ENCODE results near the gene DPYD.

The DPYD gene

GRCh38 chr1:97433094-97433823, 487.6 kb downstream of the DPYD start:
- no peak for DNase-seq (ENCODE audit: low spot score)

- DNase-seq (ENCODE audit: low spot score): no peak
These were observed 493.5 kb downstream of the DPYD start for GRCh38 chr1:97427371-97427770.

- peak; percentile 73 for DNase-seq (ENCODE audit: low spot score)
These were observed 496.6 kb downstream of the DPYD start for GRCh38 chr1:97424209-97424608.

DNA sequence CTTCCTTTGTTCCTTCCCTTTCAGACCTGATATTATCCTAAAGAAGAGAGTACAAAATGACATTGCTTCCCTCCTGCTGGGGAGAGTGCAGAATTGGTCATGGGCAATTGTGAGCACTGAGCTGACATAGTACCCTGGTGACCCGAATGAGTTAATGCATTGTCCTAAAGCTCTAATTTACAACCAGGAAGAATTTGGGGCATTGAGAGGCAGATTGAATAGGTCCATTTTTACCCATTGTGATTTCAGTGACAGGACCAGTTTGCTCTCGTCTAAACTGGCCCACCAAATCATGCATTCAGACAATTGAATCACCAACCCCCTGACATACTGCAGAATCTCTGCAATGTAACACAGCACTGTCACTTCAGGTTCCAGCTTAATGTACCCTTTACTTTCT, 497.4 kb downstream of the DPYD start:
- DNase-seq (ENCODE audit: low spot score): peak; percentile 87

- DNase-seq (ENCODE audit: low spot score): no peak
These were observed 503.2 kb downstream of the DPYD start for GRCh38 chr1:97417661-97418060.

GRCh38 chr1:97414682-97415312, 506.0 kb downstream of the DPYD start:
- no peak for DNase-seq (ENCODE audit: low spot score)

- DNase-seq (ENCODE audit: low spot score): peak; percentile 22
These were observed 508.1 kb downstream of the DPYD start for GRCh38 chr1:97412737-97413136.

DNA sequence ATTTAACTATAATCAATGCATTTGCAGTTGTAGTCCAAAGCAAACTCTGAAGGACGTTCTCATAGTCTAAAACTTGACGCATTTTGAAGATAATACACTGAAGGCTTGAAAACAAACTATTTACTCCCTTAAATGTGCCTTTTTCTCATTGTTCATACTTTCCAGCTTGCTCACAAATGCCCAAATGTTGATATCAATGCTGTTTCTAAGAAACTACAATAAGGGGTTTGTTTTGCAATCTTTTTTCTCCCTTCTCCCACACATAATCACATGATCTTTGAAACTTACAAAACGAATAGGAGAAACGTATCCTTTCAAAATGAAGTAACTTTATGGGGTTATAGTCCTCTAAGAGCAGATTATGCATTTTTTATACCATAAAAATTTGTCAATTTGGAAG, 508.7 kb downstream of the DPYD start:
- peak; percentile 85 for DNase-seq (ENCODE audit: low spot score)

DNA sequence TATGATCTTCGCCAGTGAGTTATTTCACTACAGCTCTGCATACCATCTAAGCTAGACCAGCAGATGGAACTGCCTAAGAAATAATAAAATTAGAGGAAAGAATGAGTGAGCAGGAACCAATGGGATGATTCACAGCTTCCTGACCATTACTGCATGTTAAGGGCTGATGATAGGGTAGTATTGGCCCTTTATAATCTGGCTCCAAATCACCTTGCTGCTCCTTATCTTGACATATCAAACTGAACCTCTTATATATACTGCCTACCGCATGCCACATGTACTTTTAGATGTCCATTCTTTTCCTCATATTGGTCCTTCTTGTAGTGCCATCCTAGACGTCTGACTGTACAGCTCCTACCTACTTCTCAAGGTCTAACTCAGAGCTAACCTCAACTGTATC, 524.4 kb downstream of the DPYD start:
- no peak for DNase-seq (ENCODE audit: low spot score)

DNA sequence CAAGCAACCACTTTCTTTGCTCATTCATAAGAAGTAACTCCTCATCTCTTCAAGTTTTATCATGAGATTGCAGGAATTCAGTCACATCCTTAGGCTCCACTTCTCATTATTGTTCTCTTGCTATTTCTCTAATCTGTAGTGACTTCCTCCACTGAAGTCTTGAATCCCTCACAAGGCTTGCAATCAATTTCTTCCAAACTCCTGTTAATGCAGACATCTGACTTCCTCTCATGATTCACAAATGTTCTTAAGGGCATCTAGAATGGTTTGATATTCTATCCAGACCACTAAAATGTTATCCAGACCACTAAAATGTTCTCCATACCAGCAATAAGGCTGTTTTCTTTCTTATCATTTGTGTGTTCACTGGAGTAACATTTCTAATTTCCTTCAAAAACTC, 528.1 kb downstream of the DPYD start:
- DNase-seq (ENCODE audit: low spot score): no peak

DNA sequence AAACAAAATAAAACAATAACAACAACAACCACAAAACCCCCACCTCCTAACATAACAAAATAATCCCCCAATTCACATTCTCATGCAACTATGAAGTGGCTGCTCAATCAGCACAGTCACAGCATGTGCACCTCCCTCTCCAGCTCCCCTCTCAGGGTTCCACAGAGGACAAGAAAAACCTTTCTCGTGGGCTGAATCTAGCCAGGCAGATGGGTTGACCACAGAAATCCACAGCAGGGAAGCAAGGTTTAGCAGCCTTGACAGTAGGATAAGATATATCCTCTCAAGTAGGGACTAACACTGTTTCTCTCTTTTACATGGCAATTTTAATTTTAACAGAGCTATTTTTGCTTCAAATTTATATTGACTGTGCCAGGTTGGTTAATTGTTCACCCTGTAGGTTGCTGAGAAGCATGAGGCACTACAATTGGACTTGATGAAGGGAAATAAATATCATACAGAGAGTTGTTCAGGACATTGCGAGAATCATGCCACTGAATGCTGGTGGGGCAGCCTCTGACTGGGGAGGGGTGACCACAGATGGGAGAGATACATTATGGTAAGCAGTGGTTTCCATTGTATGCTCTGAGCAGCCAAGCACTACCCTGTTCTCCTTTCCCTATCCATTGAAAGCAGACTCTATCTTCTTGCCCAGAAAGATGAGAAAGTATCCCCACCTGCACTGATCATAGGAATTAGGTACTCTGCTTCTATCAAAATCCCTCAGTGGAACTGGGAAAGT, 535.1 kb downstream of the DPYD start:
- no peak for DNase-seq (ENCODE audit: low spot score)

DNA sequence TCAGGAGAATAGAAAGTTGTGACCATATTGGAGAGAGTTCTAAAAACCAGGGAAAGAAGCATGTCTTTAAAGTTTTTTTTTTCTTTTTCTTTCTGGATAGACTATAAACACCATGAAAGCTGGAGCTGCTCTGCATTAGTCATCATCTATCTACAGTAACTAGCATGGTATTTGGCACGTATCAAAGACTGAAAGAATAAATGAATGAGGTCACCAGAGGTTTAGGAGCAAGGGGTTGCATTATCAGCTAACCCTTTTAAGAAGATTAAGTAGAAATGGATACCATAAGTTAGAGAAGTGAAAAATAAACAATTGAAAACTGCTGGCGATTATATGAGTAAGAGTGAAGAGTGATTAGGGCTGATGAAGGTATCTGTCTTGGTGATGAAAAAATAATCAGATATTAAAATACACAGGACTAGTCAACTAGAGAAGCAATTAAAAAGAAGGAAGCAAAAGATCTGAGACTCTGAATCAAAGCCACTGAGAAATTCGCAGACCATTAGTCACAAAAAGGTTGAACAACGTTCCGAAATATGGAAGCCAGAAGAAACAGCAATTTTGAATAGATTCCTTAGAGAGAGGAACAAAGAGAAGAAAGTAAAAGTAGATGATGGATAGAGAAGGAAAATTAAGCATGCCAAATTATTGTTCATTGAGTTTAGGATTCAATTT, 536.4 kb downstream of the DPYD start:
- no peak for DNase-seq (ENCODE audit: low spot score)

- no peak for DNase-seq (ENCODE audit: low spot score)
These were observed 537.0 kb downstream of the DPYD start for GRCh38 chr1:97383797-97384196.

GRCh38 chr1:97382206-97382605, 538.6 kb downstream of the DPYD start:
- no peak for DNase-seq (ENCODE audit: low spot score)

DNA sequence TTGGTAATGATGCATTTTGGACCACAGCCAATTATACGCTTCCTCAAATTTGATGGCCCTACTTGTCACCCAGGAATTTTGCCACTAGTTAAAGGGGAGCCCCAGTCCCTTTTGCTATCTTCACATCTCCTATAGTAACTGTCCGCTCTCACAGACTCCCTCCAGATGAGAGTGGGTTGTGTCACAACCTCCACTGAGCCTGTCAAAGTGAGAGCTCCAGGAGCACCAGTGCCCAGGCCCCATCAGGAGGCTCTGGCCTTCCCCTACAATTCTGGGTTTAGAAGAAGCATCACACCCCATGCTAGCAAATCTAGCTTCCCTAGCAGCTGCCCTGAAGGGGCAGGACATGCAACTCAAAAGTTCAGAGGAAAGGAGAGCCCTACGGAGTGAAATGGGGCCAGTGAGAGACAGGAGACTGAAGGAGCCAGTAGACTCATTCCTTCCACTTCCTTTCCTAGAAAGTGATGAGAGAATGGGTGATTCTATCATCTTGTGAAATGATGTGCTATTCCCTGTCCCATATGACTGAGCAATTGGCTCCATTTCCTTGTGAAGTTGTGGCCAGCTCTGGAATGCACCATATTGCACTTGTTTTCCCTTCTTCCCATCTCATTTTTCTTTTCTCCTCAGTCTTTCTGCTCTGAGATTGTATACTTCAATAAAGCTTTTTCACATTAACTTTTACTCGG, 541.3 kb downstream of the DPYD start:
- DNase-seq (ENCODE audit: low spot score): no peak

DNA sequence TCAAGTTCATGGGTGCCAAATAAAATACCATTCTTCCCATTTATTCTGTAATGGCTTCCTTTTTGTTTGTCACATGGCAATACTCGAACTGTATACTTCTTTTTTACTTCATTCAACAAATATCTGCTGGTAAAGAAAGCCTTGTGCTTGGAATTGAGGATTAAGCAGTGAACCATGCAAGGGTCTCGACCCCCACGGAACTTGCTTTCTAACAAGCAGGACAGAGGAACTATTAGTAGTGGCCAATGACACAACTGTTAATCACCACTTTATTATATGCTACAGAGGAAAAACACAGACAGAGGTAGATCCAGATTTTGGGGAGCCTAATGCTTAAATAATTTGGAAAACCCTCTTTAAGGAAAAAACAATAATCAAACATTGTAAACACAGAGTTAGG, 542.2 kb downstream of the DPYD start:
- DNase-seq (ENCODE audit: low spot score): no peak

GRCh38 chr1:97377432-97378034, 543.3 kb downstream of the DPYD start:
- no peak for DNase-seq (ENCODE audit: low spot score)

DNA sequence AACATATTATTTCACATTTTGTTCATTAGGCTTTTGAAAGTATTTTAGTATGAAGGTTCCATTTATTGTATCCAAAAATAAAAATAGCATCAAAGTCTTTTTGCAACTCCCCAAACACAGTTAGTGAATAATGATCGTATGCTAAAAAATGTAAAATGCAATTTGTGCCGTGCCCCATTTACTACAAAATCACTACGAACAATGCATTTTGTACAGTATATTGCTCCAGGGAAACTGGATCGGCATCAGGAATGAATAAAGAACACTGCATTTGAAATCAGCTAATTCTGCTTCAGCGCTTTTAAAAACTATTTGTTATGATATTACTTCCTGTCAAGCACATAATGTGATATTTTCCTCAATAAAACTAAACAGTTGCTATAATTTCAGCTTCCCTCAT, 547.8 kb downstream of the DPYD start:
- no peak for DNase-seq (ENCODE audit: low spot score)

DNA sequence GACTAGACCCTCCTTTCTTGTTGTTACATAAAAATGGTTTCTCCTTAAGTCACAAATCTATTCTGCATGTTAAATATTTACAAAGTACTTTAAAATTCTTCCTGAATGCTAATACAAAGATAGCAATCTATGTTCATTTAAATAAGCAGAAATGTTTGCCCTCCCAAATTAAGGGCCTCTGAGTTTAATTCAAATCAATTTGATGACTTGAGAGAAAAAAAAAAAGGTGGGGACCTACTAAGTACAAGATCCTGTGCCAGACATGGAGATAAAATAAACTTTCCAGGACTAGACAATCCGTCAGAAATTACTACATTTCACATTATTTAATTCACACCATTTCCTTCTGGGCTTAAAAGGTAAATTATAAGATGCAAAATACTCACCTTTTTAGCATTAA, 548.3 kb downstream of the DPYD start:
- no peak for DNase-seq (ENCODE audit: low spot score)

DNA sequence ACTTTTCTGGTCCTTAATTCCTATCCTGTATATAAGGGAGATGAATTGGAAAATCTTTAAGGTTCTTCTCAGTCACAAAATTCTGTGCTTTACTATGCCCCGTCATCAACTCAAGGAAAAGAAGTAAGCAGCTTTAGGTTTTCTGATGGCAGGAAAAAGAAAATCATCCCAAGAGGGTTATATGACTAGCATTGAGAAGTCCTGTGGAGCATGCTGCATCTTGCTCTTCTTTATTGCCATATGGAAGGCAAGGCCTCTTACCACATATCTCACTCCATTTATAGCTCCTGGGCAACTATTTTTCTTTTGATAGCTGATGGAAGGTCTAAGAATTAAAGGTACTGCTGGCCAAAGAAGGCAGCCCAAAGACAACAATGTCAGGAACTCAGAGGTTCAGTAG, 552.5 kb downstream of the DPYD start:
- DNase-seq (ENCODE audit: low spot score): no peak

DNA sequence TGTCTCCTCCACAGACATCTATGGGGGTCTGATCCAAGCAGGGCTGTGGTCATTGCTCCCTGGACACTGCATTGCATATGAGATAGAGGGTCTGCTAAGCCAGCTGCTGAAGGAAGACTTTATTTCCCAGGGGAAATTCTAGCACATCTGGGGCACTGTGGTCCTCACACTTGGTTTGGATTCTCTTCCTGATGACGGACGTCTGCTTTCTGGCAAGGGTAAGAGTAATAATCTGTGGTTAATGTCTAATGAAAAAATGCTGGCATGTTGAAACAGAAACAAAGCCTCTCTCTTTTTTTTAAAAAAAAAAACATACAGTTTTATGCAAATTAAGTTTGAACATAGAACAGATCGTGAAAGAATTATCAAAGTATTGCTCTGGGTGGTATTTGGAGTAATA, 553.9 kb downstream of the DPYD start:
- no peak for DNase-seq (ENCODE audit: low spot score)

GRCh38 chr1:97365026-97365425, 555.8 kb downstream of the DPYD start:
- DNase-seq (ENCODE audit: low spot score): no peak
